DND-41 (cell line): ENCODE measurements around the gene PFKFB2.

ENCODE experiments used
- EZH2 ChIP-seq: IDR thresholded peaks from 3 replicates; pipeline ENCODE4 v1.6.1; 2012; ENCODE audit warnings: borderline replicate concordance, low read depth, mild to moderate bottlenecking, moderate library complexity, low read length, inconsistent platforms; ENCODE audit not compliant: severe bottlenecking
- TF ChIP-seq, protein P1 (sequence below): IDR thresholded peaks from 2 replicates; pipeline ENCODE4 v1.5.1; 2012; ENCODE audit warnings: borderline replicate concordance, low read length, moderate library complexity, mild to moderate bottlenecking; ENCODE audit not compliant: poor library complexity, severe bottlenecking; ENCODE audit errors: extremely low read depth

DNA sequence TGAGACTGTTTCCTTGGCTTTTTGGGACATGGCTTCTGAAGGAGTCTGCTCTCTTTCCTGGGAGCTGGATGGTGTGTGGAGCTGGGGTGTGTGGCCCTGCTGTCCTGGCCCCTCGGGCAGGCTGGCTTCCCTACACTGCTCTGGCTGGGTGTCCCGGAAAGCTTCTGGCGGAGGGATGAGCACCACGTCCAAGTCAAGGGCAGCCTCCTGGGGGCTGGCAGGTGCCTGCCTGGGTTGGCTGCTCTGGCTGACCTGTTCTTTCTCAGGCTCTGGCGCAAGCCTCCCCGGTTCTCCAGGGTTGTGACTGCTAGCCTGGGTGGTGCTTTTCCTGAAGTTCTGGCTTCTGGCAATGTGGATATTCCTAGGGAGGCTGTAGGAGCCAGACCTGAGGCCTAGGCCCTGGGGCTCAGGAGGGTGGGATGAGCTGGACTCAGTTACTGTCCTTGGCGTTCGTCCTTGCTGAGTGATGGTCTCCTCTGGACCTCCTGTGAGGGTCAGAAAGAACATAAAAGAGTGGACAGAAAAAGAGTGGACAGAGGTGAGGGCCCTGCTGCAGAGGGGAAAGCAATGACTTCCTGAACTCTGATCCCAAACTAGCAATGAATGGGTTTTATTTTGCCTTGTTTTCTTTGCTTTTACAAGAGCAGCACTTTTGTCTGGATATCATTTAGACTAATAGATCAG is 29.9 kb upstream of the PFKFB2 start:
- TF ChIP-seq, protein P1, sequence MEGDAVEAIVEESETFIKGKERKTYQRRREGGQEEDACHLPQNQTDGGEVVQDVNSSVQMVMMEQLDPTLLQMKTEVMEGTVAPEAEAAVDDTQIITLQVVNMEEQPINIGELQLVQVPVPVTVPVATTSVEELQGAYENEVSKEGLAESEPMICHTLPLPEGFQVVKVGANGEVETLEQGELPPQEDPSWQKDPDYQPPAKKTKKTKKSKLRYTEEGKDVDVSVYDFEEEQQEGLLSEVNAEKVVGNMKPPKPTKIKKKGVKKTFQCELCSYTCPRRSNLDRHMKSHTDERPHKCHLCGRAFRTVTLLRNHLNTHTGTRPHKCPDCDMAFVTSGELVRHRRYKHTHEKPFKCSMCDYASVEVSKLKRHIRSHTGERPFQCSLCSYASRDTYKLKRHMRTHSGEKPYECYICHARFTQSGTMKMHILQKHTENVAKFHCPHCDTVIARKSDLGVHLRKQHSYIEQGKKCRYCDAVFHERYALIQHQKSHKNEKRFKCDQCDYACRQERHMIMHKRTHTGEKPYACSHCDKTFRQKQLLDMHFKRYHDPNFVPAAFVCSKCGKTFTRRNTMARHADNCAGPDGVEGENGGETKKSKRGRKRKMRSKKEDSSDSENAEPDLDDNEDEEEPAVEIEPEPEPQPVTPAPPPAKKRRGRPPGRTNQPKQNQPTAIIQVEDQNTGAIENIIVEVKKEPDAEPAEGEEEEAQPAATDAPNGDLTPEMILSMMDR, result no peak
- no peak for TF ChIP-seq EZH2
